NCI-H460 (cell line): ENCODE results near the gene PMS1. TPM values are rescaled to one million over a fixed set of nuclear protein-coding genes. Genes with fewer than 3 reads are reported as not detected.

Source experiments
- total RNA-seq: library from RNA; depleted of rRNA; stranded (reverse); fragments of >200 nt; shearing (Covaris generic); gene quantifications from 2 replicates; pipeline ENCODE4 v1.2.3, GENCODE V29; 2014; rRNA removed

PMS1 gene
- total RNA-seq, 1 experiment from 2014 or later, result 31.0 TPM

Other genes starting within 250 kb of the PMS1 start
- gene SLC40A1, start 203.7 kb upstream of the PMS1 start, total RNA-seq, result 8.8 and 12.5 TPM in 2 replicates
- gene ASNSD1, start 123.0 kb upstream of the PMS1 start, total RNA-seq, result 73.2 and 82.4 TPM in 2 replicates
- 7.8 and 15.0 TPM in 2 replicates for gene ANKAR, start 109.8 kb upstream of the PMS1 start, total RNA-seq
- 21.8 and 24.0 TPM in 2 replicates for gene OSGEPL1, start 21.7 kb upstream of the PMS1 start, total RNA-seq
- gene ORMDL1, start 111 bp upstream of the PMS1 start, total RNA-seq, result 121 and 138 TPM in 2 replicates